Tibial nerve (tissue), 4 donors: ENCODE results near the gene JADE1. TPM values are rescaled to one million over a fixed set of nuclear protein-coding genes. Genes with fewer than 3 reads are reported as not detected.

Experiments
- DNase-seq, 2 donors: peaks; one replicate each; pipeline ENCODE4 v3.0.0-alpha.2; 2019; ENCODE audit warnings: low spot score in 2 of 2
- H3K27ac ChIP-seq, 4 donors: fragments of 200-600 bp; sonication (generic) in 3 of 4; one replicate each; pipeline ENCODE4 v1.5.1; 2017 to 2019; ENCODE audit warnings: mild to moderate bottlenecking in 1 of 4
- H3K27me3 ChIP-seq, 2 donors: fragments of 200-600 bp; sonication (generic) in 1 of 2; one replicate each; pipeline versions ENCODE4 v1.5.1 to v1.6.0; 2017 to 2019
- H3K36me3 ChIP-seq, 3 donors: fragments of 200-600 bp; sonication (generic); one replicate each; pipeline ENCODE4 v1.5.1; 2018 to 2019
- H3K4me1 ChIP-seq, 4 donors: fragments of 200-600 bp; sonication (generic) in 3 of 4; one replicate each; pipeline ENCODE4 v1.5.1; 2017 to 2019
- H3K4me3 ChIP-seq, 4 donors: fragments of 200-600 bp; sonication (generic) in 3 of 4; one replicate each; pipeline ENCODE4 v1.5.1; 2017 to 2019; ENCODE audit warnings: mild to moderate bottlenecking in 1 of 4, moderate library complexity in 1 of 4
- H3K9me3 ChIP-seq, 4 donors: fragments of 200-600 bp; sonication (generic) in 3 of 4; one replicate each; pipeline ENCODE4 v1.5.1; 2017 to 2019
- EP300 ChIP-seq, 2 donors: sonication (generic); formaldehyde crosslinking; IDR thresholded peaks; one replicate each; pipeline ENCODE4 v1.6.1; 2017; ENCODE audit warnings: antibody characterized with exemption in 2 of 2, mild to moderate bottlenecking in 1 of 2
- POLR2A ChIP-seq, 2 donors: fragments of 450-650 bp; IDR thresholded peaks; one replicate each; pipeline ENCODE4 v1.6.1; 2017; ENCODE audit warnings: antibody characterized with exemption in 2 of 2, mild to moderate bottlenecking in 2 of 2, moderate library complexity in 2 of 2
- WGBS, 2 donors: methylation state at CpG; one replicate each; pipeline ENCODE4 v1.1.5; 2018; 5-methylcytosine and 5-hydroxymethylcytosine counted together
- total RNA-seq, 4 donors: library from RNA; depleted of rRNA; stranded (reverse); fragments of >200 nt; gene quantifications; one replicate each; pipeline ENCODE4 v1.1.0, GENCODE V29; 2016
- TF ChIP-seq, protein P1 (sequence below), 5 experiments: fragments of 200-600 bp in 3 of 5; fragments of 450-650 bp in 2 of 5; sonication (generic) in 3 of 5; IDR thresholded peaks; one replicate each; pipeline ENCODE4 v1.5.1; 2016 to 2019; ENCODE audit warnings: antibody characterized with exemption in 5 of 5, mild to moderate bottlenecking in 3 of 5, moderate library complexity in 2 of 5

JADE1 gene
- total RNA-seq, 4 donors from 2014 or later = 55.7 to 68.7 (median 65.8) TPM

DNA sequence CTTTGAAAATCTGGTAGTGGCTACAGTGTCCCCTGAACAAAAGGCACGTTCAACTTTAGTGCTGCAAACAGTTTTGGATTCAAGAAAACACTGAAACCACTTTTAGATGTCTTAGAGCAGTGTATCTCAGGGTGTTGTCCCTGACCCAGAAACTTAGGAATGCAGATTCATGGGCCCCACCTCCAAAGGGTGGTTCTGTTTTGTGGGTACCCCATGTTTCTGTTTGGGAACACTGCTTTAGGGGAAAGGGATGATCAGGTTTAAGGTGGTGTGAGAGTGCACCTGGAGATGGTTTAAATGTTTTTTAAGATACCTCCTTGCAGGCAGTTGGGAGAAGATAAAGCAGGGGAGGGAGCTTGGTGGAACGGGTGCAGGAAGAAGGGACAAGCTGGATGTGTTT, 55.6 kb downstream of the JADE1 start:
- Histone ChIP-seq H3K27ac (no peak overlapping the region), H3K4me1 (peaks cover 0 to 8% (median 5%) of the 10 kb centered on the region in 4 donors), H3K4me3 (no peak overlapping the region), H3K9me3 (no peaks in the 10 kb centered on the region), H3K27me3 (no peaks in the 10 kb centered on the region), H3K36me3 (peaks cover 0 to 85% (median 12%) of the 10 kb centered on the region in 3 donors)
- TF ChIP-seq POLR2A (IDR thresholded peaks at IDR 0.05) (no peak), EP300 (IDR thresholded peaks at IDR 0.05) (no peak)
- TF ChIP-seq, protein P1, sequence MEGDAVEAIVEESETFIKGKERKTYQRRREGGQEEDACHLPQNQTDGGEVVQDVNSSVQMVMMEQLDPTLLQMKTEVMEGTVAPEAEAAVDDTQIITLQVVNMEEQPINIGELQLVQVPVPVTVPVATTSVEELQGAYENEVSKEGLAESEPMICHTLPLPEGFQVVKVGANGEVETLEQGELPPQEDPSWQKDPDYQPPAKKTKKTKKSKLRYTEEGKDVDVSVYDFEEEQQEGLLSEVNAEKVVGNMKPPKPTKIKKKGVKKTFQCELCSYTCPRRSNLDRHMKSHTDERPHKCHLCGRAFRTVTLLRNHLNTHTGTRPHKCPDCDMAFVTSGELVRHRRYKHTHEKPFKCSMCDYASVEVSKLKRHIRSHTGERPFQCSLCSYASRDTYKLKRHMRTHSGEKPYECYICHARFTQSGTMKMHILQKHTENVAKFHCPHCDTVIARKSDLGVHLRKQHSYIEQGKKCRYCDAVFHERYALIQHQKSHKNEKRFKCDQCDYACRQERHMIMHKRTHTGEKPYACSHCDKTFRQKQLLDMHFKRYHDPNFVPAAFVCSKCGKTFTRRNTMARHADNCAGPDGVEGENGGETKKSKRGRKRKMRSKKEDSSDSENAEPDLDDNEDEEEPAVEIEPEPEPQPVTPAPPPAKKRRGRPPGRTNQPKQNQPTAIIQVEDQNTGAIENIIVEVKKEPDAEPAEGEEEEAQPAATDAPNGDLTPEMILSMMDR (IDR thresholded peaks at IDR 0.05) = no peak
- no peak for DNase-seq
- 81 to 87% methylated on average over 2 of the region's 2 CpGs for WGBS, 2 donors

DNA sequence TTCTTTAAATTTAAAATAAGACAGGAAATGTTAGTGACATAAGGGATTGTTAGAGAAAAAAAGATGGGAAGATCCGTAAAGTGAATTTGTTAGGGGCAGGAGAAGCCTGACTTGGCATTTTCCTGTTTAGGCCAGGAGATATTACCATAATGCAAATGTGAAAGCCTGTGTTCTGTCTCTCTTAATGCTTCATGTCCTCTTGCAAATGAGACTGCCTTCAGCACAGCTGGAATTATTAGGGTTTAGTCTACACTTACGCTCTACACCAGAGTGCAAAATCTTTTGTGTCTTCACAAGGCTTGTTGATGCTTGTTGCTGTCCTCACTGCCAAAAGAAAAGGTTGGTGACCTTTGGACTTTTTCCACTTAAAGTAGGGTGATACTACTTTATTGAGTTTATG, 56.8 kb downstream of the JADE1 start:
- TF ChIP-seq EP300 (IDR thresholded peaks at IDR 0.05) = no peak
- no peak for TF ChIP-seq POLR2A (IDR thresholded peaks at IDR 0.05)
- TF ChIP-seq, protein P1 (IDR thresholded peaks at IDR 0.05) = no peak
- H3K36me3 ChIP-seq = peaks cover 0 to 85% (median 17%) of the 10 kb centered on the region in 3 donors
- H3K4me1 ChIP-seq = peaks cover 0 to 5% (median 5%) of the 10 kb centered on the region in 4 donors
- H3K27ac ChIP-seq = no peak overlapping the region
- no peak overlapping the region for H3K4me3 ChIP-seq
- H3K27me3 ChIP-seq = no peaks in the 10 kb centered on the region
- WGBS, 2 donors = 91 to 93% methylated on average over 2 of the region's 2 CpGs
- no peak for DNase-seq
- no peaks in the 10 kb centered on the region for H3K9me3 ChIP-seq

DNA sequence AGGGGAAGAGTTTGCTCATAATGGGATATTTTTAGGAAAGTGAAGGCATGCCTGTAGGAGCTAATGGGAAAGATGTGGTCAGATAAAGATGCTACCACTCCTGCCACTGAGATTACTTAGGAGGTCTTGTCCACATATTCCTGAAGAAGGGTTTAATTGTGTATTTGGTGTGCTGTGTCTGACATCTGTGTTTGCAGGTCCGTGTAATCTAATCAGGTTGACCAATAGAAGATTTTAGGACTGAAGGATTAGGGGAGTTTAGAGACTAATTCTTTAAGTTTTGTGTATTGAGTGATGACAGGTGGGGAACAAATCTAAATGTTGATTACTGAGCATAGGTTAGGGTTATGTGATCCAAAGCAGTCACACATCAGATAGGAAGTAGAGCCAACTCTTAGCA, 57.2 kb downstream of the JADE1 start:
- H3K27me3 ChIP-seq = no peaks in the 10 kb centered on the region
- no peak overlapping the region for H3K4me3 ChIP-seq
- TF ChIP-seq EP300 (IDR thresholded peaks at IDR 0.05) (no peak), POLR2A (IDR thresholded peaks at IDR 0.05) (no peak)
- TF ChIP-seq, protein P1 (IDR thresholded peaks at IDR 0.05) = no peak
- DNase-seq = no peak
- H3K4me1 ChIP-seq = peaks cover 0 to 5% (median 5%) of the 10 kb centered on the region in 4 donors
- no peak overlapping the region for H3K27ac ChIP-seq
- H3K36me3 ChIP-seq = peaks cover 0 to 85% (median 17%) of the 10 kb centered on the region in 3 donors
- WGBS, 2 donors = 73% methylated on average over 1 of the region's 1 CpG
- no peaks in the 10 kb centered on the region for H3K9me3 ChIP-seq

DNA sequence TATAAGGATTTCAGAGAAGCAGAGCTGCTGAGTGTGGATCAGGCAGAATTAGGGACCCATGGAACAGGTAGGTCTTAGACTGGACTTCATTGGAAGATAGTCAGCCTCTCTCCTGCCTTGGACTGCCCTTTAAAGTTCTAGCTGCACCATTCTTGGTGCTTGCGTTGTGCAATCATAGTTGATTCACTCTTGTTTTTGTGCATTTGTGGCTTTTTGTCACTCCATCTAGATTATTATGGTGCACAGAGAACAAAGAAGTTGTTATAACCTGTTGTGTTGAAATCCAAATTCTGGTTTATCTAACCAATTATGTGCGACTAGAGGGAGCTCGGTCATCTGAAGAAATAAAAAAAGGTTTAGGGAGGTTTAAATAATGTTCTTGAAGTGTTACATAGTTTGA, 59.3 kb downstream of the JADE1 start:
- peaks cover 0 to 88% (median 11%) of the 10 kb centered on the region in 3 donors for H3K36me3 ChIP-seq
- 65 to 75% methylated on average over 3 of the region's 3 CpGs for WGBS, 2 donors

DNA sequence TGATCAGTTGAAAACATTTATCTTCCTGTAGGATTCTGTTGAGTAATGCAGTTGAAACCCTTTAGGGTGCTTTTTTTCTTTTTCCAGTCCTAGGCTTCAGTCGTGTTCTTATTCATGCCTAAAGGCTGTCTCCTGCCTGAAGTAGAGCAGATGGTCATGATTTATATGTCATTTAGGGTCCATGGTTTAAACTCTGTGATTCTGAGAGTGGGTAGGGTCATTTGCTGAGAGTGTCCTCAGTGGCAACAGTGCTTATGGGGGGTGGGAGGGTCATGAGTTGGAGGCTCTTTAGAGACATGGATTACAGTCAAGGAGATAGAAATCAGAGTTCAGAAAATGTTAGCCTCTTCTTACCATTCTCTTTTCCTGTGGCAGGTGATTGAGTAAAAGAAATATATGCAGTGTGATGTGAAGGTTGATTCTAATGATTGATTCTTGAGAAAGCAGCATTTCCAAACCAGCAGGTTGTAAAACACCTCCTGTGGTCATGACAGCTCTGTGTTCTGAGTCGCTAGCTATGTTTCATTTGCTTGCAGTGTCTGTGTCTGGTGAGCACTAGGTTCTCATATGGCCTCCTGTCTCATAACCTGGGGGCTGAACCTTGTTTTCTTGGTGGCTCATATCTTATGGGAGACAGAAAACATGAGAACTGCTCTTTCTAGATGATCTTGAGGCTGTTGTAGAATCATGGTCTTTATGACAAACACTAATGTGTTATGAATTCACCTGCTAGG, 60.4 kb downstream of the JADE1 start:
- Histone ChIP-seq H3K4me3 (no peak overlapping the region), H3K27me3 (no peaks in the 10 kb centered on the region), H3K27ac (no peak overlapping the region), H3K9me3 (no peaks in the 10 kb centered on the region), H3K36me3 (peaks cover 0 to 83% (median 11%) of the 10 kb centered on the region in 3 donors), H3K4me1 (no peaks in the 10 kb centered on the region)
- DNase-seq = no peak
- 79 to 86% methylated on average over 2 of the region's 2 CpGs for WGBS, 2 donors
- TF ChIP-seq, protein P1 (IDR thresholded peaks at IDR 0.05) = no peak
- TF ChIP-seq EP300 (IDR thresholded peaks at IDR 0.05) (no peak), POLR2A (IDR thresholded peaks at IDR 0.05) (no peak)

More for the DNA sequence above, 59.3 kb downstream of the JADE1 start:
- Histone ChIP-seq H3K27ac (no peak overlapping the region), H3K4me1 (no peaks in the 10 kb centered on the region), H3K9me3 (no peaks in the 10 kb centered on the region), H3K27me3 (no peaks in the 10 kb centered on the region), H3K4me3 (no peak overlapping the region)
- TF ChIP-seq EP300 (IDR thresholded peaks at IDR 0.05) (no peak), POLR2A (IDR thresholded peaks at IDR 0.05) (no peak)
- TF ChIP-seq, protein P1 (IDR thresholded peaks at IDR 0.05) = no peak
- DNase-seq = no peak
